GM21390 (cell line): ENCODE data around the gene CELSR3.

ENCODE experiments used
- ATAC-seq: cut with Tn5 transposase; IDR thresholded peaks from one replicate; pipeline ENCODE4 v1.9.1; 2021; ENCODE audit not compliant: unreplicated experiment

Gene CELSR3

GRCh38 chr3:48636149-48636655 is 26.5 kb downstream of the CELSR3 start:
- ATAC-seq = no peak

DNA sequence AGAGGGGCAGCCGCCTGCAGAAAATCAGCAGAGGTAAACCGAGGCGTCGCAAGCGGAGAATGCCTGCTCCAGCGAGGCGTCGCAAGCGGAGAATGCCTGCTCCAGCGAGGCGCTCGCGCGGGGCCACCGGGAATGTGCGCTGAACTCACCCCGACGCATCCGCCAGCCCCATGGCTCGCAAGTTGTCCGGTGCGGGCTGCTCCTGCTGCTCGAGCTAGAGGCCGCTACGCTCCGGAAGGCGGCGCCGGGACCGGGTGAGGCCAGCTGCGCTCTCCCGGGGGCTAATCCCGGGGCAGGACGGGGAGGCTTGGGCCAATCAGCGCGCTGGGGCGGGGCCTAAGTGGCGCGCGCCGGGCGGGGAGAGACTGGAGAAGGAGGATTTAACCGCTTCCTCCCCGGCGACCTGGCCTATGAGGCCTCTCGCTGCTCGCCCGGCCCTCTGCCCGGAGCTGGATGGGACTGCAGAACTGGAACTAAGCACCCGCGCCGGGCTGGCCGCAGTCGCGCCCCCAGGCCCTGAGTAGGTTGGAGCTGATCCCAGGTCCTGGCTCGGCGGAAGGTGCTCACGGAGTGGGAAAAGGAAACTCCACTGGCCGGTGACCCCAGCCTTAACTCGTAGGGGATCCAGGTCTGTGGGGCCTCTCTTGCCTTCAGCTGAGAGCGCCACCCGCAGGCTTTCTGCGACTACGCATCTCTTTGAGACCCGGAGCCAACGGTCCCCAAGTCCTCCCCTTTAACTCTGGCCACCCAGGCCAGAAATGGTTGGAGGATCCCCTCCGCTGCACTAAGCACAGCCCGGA is 27.3 kb downstream of the CELSR3 start, which contains the start of gene SLC26A6:
SLC26A6 (minus strand) TSS at position 240 of the 800 bp plus-strand sequence; CDS start at position 172, 68 bp downstream.
- peak; percentile 85 for ATAC-seq

DNA sequence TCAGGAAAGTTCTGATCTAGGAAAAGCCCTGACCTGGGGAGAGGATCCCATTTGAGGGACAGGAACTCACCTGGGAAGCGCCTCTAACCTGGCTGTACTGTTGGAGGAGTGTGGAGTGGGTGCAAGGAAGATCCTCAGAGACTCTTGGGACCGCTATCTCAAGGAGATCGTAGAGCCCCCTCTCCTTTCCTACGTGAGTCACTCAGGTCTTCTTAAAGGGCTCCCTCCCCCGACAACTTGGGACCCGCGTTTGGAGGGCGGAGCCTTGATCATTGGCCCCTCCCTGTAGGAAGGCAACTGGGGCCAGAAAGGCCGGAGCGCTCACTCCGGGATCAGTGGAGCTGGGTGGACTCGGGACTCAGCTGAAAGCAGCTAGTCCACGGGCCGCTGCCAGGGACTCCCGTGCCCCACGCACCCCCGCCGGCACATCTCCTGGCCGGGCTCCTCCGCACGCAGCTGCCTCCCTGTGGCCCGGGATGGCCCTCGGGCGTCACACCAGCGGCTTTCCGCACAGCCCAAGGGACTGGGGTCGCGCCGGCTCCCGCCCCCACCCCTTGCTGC is 27.9 kb downstream of the CELSR3 start:
- ATAC-seq = peak; percentile 15

- no peak for ATAC-seq
These were observed 28.9 kb downstream of the CELSR3 start for GRCh38 chr3:48633743-48634142.

DNA sequence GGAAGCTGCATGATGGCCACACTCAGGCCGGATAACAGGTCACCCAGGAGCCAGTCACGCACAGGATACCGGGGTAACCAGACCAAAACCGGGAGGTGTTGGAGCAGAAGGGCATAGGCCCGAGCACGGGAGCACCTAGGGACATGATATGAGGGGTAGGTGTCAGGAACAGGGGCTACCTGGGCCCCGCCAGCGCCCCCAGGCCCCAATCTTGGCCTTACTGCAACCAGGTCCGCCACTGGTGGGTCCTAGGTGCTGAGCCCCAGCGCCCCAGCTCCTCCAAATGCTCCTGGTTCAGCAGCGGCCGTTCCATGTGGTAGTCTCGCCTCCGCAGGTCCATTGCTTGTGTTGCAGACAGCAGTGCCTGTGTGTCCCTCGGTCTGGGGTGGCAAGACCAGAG is 29.4 kb downstream of the CELSR3 start:
- ATAC-seq = no peak

GRCh38 chr3:48631516-48632448 is 30.9 kb downstream of the CELSR3 start:
- no peak for ATAC-seq

DNA sequence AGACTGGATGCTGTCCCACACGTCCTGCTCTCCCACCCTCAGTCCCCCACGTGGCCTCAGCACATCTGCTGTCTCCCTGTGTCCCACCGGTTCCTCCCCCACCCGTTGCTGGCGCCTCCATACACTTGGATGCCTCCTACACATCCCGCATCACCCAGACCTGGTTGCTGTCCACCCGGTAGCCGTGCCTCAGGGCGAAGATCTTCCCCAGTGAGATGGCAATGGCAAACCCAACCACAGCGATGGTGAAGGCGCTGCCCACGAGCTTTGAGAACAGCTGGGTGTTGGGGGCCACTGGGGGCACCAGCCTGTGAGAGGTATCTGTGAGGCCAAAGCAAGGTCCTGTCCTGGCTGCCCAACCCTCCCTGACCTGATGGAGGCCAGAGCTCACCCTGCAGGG is 31.9 kb downstream of the CELSR3 start:
- ATAC-seq = no peak

- no peak for ATAC-seq
These were observed 32.3 kb downstream of the CELSR3 start for GRCh38 chr3:48630407-48630806.

DNA sequence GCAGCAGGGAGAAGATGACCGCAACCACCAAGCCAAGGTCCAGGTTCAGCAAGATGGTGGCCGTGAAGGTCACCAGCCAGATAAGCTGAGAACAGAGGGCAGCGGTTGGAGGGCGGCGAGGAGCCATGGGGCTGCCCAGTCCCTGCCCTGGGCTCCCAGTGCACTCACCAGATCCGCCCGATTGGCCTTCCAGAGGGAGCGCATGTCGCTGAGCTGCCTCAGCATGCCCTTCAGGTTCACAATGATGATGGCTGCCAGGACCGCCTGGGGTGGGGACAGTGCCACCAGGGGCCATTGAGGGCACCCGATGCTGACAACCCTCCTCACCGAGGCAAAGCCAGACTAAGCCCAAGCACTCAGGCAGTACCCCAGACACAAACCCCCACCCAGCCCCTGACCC is 32.8 kb downstream of the CELSR3 start:
- ATAC-seq = no peak

- ATAC-seq = no peak
These were observed 34.2 kb downstream of the CELSR3 start for GRCh38 chr3:48628277-48629017.

GRCh38 chr3:48625600-48625999 is 37.1 kb downstream of the CELSR3 start:
- no peak for ATAC-seq

DNA sequence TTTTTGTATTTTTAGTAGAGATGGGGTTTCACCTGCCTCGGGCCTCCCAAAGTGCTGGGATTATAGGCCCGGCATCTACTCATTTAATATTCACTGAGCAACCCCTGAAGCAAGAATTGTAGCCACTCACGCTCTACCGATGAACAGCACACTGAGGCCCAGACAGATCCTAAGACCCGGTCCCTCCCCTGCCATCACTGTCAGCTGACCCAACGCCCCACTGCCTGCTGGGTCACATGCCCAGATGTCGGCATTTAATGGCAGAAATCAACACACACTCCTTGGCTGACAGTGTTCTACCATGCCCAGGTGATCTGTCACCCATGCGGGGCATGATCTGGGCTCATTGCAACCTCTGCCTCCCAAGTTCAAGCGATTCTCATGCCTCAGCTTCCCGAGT is 37.9 kb downstream of the CELSR3 start:
- no peak for ATAC-seq

DNA sequence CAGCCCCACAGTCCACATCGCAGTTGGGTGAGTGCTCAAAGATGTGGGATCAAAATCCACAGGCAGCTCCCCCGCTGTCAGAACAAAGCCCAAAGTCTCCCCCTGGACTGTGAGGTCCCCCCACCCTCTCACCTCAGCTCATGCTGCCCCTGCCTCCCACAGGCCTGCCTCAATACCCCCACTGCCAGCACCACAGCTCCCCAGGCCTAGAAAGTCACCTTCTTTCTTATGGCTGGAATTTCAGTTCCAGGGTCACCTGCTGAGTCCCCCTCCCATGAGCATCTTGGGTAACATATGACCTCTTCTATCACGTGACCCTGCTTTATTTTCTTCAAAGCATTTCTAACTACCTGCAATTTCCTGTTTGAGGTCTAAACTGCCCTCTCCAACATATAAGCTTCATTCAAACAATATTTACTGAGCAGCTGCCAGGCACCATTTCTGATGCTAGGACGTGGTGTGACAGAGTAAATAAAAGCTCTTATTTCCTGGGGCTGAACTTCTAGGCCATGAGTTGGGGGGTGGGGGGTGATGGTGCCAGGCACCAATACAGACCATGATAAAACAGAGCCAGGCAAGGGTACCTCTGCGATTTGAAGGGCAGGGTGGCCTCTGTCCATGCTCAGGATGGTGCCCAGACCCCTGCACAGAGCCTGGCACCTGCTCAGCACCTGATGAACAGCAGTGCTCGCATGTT is 38.7 kb downstream of the CELSR3 start:
- no peak for ATAC-seq

- ATAC-seq = no peak
These were observed 41.2 kb downstream of the CELSR3 start, which contains the start of gene TMEM89 for GRCh38 chr3:48621461-48621869. Gene TMEM89, minus strand, starts transcription at chr3:48621769. Its CDS starts 13 bp downstream, at chr3:48621756.

DNA sequence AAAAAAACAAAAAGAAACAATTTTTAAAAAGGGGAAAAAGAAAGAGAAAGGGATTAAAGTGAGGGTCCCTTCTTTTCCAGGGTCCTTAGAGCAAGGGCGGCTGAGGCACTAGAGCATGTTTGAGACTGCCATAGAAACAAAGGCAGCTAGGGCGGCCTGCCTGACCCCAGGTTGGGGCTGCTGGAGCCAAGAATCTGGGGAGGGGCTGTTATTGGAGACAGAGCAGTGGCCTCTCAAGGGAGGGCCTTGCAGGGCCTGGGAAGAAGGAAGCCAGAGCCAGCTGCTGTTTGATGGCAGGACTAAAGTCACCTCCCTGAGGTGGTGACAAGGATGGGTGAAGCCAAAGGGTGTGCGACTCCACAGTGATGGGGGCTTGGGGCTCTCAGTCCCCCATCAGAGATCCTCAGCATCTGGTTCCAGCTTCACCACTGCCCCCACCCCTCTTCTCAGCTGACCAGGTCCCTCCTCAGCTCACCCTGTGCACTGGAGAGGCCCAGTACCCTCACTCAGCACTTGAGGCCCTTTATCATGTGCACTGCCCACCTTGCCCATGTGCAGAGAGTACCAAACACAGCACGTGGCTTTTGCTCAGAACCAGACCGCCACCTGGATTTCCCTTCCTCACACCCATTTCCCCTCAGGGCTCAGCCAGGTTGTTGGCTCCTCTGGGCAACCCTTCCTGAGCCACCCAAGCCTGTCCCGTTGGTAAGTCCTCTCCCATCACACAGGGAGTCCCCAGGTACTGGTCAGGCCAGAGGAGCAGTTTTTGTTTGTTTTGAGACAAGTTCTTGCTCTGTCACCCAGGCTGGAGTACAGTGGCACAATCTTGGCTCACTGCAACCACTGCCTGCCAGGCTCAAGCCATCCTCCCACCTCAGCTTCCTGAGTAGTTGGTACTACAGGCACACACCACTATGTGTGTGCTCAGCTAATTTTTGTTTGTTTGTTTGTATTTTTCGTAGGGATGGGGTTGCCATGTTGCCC is 42.9 kb downstream of the CELSR3 start:
- ATAC-seq = no peak

DNA sequence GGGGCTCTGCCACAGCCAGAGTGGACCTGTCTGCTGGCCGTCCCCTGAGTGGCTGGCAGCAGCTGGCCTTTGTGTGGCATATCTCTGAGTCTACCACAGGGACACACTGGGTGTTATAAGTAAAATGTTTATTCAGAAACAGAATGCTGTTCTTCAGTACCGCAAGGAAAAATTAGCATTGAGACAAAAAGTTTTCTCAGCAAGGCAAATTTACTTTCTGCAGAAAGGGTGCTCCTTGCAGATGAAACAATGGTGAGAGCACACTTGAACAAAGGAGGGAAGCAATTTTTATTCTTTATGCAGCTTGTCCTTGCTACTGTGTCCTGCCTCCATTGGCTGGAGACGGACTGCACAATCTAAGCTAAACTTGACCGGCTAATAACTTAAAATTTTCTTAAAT is 45.1 kb downstream of the CELSR3 start:
- ATAC-seq = no peak

GRCh38 chr3:48614044-48614443 is 48.6 kb downstream of the CELSR3 start:
- ATAC-seq = no peak

- no peak for ATAC-seq
These were observed 50.4 kb downstream of the CELSR3 start for GRCh38 chr3:48612309-48612708.
